Right renal cortex interstitium (tissue), 3 donors: Measurements from ENCODE around the gene STUM. TPM values are rescaled to one million over a fixed set of nuclear protein-coding genes. Genes with fewer than 3 reads are reported as not detected.
"Not testable (repeated sequence)": the region's sequence is repeated elsewhere in the genome, so short reads cannot be mapped to it uniquely, and the experiment has no call there.

Experiments
- DNase-seq, 3 donors: peaks; one replicate each; pipeline ENCODE4 v3.0.0-alpha.2; 2013; ENCODE audit warnings: low read depth in 3 of 3, low spot score in 2 of 3
- polyA plus RNA-seq, 3 donors: library from polyadenylated mRNA; unstranded; fragments of 120-200 nt; gene quantifications; one replicate each; pipeline ENCODE4 v1.2.1, GENCODE V29; 2013; ENCODE audit not compliant: insufficient read length in 3 of 3

The STUM gene, protein sequence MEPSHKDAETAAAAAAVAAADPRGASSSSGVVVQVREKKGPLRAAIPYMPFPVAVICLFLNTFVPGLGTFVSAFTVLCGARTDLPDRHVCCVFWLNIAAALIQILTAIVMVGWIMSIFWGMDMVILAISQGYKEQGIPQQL
- 1 to 10 TPM in 1 of 3 donors, under 1 TPM in 2; 0.86 to 1.2 (median 0.94) TPM for polyA plus RNA-seq

DNA sequence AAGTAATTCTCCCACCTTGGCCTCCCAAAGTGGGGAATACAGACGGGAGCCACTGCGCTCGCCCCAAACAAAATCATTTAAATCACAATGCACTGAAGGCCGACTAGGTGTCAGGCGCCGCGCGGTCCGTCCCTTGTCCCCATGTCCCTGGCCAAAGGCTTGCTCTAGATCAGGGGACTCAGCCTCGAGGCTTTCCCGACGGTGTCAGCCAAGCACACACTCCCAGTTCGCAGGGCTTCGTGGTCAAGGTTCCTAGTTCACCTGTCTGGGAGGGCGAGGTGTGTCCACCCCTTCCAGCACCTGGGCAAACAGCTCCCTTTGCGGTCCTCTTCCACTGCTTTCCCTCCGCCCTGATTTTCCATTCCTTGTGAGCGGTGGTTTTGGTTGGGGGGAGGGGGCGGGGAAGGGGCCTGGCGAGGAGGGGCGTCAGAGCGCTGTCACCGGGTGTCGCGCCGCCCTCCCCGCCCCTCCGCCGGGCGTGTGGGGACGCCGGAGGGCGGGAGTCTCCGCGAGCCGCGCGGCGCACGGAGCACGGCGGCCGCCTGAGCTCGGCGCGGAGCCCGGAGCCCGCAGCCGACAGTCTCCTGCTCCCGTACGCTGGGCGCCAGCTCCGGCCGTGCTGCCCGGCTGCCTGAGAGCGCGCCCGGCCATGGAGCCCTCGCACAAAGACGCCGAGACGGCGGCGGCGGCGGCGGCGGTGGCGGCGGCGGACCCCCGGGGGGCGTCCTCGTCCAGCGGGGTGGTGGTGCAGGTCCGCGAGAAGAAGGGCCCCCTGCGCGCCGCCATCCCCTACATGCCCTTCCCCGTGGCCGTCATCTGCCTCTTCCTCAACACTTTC, at the start of gene STUM:
TSS of gene STUM (plus strand) at position 509 of the 838 bp plus-strand sequence. CDS start at position 650, 141 bp downstream.
- DNase-seq, result no peak

DNA sequence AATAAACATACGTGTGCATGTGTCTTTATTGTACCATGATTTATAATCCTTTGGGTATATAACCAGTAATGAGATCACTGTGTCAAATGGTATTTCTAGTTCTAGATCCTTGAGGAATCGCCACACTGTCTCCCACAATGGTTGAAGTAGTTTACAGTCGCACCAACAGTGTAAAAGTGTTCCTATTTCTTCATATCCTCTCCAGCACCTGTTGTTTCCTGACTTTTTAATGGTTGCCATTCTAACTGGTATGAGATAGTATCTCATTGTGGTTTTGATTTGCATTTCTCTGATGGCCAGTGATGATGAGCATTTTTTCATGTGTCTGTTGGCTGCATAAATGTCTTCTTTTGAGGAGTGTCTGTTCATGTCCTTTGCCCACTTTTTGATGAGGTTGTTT, 48.9 kb upstream of the STUM start:
- not testable (repeated sequence) for DNase-seq

DNA sequence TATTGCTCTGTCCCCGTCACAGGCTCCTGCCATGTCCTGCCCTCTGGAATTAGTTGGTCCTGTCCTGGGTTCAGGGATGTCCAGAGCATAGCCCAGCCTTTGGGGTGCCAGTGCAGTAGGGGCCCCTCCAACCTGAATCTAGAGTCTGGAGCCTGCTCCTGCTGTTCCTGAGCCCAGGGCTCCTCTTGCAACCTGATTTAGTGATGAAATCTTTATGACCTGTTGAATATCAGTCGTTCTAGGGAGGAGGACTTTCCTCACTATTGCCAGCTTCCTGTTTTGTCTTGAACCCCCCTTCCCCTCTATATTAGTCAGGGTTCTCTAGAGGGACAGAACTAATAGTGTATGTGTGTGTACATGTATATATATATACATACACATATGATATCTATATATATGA, 42.5 kb upstream of the STUM start:
- no peak for DNase-seq

DNA sequence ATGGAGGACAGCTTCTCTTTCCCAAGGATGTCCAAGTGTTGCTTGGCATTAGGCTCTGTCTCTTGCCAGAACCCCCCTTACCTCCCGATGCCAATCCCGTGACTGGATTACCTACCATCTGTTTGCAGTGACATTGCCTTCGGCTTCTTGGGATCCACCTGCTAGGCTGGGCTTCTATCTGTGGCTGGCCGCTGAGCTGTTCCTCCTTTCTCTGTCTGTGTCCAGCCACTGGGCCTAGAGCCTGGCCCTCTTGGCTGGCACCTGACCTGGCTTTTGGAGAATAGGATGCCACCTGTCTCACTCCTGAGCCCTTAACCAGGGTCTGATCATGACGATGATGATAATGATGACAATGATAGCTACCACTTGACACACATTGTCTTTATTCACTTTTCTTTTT, 41.6 kb upstream of the STUM start:
- DNase-seq, result no peak

DNA sequence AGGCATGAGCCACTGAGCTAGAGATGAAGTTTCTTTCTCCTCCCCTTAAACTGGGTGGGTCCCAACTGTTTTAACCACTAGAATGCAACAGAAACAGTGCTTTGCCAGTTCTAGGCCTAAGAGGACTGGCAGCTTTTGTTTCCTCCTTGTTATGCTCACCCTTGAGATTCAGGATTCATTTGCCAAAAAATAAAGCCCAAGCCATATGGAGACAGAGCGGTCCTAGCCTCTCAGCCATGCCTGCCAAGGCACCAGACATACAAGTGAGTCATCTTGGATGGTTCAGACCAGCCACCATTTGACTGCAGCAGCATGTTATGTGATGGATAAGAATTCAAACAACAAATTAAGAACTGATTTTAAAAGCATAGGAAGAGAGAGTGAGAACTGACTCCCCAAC, 38.1 kb upstream of the STUM start:
- DNase-seq, result no peak

DNA sequence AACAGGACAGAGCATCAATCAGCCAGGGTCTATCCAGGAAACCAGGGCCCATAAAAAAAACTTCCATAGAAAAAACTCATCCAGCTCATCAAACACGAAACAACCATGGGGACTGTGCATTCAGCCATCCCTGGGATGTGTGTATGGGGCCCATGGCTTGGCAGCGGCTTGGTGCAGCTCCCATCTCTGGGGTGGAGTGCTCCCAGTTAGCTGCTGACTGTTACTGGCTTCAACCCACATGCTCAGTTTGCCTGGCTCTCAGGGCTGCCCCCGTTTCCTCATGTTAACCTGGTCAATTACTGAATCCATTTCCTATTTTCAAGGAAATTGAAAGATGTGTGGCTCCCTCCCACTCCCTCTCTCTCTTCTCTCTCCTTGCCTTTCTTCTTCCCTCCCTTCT, 37.3 kb upstream of the STUM start:
- no peak for DNase-seq

DNA sequence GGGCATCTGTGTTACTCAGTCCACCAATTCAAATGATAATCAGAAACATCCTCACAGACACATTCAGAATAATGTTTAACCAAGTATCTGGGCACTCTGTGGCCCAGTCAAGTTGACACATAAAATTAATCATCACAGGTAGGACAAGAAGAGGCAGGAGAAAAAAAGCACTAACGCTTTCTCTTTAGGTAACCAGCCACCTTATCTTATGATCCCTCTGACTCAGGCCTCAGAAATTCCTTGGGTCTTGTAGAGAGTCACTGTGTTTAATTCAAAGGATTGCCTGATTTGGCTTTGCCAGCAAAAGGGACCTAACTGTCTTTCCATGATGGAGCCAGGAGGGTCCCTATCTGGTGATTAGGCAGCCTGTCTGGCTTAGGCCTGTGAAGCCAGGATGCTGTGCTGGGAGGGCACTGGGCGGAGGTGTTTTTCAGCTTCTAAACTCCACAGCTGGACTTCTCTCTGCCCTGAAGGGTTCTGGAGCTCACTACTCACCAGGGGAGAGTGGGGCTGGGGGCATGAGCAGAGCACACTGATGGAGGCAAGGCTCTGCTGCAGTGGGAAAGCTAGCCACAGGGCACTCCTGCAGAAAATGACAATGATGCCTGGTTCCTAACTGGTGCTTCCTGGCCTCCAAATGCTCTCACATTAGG, 36.4 kb upstream of the STUM start:
- DNase-seq, result no peak

DNA sequence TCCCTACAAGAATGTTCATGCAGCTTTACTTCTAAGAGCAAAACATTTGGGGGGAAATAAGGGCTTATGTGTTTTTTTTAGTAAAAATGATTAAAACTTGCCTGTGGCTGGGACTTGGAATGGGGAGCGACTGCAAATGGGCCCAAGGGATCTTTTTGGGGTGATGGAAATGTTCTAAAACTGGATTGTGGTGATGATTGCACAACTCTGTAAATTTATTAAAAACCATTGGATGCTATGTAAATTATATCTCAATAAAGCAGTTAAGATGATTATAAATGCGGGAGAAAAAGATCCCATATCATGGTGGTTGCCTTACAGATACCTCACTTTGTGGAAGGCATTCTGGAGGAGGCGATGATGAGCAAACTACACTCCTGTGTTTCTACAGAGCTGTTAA, 30.2 kb upstream of the STUM start:
- DNase-seq, result no peak

DNA sequence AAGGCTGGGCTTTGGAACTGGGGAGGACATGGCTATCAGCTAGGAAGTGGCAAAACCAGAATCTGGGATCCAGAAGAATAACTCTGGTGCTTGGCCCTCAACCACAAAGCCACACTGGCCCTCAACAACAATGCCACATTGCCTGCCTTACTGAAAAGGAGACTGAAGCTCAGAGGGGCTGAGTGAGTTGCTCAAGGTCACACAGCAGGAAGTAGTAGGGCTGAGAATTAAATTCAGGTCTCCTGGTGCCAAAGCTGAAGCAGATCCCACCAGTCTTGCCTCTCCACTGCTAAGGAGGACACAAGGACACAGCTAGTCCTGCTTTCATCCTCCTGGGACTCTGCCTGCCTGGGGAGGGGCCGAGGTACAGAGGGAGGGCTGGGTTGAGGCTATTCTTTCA, 29.4 kb upstream of the STUM start:
- DNase-seq, result no peak

DNA sequence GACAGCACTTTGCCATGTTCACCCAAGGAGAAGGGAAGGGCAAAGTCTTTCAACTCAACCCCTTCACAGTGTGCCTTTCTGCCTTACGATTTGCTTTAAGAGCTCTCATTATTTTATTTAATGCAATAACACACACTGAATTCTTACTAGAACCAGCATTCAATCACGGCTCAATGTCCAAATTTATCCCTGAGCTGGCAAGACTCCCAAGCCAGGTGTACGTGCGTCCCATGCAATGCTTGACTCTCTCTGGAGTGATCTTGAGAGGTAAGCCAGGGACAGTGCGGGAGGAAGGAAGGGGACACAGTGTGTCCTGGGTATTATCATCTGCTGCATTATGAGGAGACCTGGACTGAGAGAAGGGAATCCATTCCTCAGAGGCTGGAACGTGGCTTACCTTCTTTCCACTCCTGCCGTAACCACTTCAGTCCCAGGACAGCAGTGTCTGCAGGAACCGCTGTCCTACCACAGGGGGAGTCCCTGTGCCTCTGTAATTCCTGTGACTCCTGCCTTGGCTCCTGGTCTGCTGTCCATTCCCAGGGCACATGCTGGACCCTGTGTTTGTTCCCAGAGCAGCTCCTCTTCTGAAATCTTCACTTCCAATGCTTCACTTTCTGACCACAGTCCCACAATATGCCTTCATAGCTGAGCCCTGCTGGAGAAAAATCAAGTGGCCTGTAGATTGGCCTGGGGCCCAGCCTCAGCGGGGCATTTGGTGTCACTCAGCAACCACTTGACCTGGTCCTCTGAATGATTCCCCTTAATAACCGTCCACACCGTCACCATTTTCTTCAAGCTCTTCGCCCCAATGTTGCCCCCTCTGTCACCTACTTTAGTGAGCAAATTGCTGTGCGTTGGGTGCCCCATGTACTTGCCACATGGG, 28.6 kb upstream of the STUM start:
- DNase-seq, result no peak

DNA sequence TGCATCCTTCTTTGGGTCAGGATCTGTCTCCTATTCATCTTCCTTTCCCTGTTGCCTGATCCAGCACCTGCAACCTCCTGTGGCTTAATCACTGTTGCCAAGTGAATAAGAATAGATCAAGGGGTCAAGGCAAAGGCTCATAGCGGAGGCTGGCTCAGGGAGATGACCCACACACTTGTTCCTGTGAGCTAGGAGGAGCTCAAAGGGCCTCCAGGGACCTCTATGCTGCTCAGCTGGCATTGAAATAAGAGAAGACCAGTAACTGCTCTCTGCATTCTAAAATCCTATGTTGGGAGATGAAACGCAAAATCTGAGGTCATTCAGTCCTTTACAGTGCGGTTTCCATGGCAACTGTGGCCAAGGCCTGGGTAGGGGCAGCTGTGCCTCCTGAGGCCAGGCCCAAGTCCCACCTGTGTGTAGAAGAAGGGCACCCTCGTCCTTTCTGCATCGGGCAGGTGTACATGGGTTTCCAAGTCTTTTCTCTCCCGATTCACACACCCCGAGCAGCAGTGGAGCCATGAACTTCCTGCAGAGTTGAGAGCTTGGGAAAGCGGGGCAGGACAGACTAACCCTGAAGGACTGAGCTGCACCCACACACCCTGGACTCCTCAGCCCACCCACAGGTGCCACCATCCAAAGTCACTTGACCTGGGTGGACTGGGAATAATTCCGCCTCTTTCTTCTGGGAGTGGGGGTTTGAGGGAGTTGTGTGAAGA, 27.8 kb upstream of the STUM start:
- DNase-seq, result no peak

DNA sequence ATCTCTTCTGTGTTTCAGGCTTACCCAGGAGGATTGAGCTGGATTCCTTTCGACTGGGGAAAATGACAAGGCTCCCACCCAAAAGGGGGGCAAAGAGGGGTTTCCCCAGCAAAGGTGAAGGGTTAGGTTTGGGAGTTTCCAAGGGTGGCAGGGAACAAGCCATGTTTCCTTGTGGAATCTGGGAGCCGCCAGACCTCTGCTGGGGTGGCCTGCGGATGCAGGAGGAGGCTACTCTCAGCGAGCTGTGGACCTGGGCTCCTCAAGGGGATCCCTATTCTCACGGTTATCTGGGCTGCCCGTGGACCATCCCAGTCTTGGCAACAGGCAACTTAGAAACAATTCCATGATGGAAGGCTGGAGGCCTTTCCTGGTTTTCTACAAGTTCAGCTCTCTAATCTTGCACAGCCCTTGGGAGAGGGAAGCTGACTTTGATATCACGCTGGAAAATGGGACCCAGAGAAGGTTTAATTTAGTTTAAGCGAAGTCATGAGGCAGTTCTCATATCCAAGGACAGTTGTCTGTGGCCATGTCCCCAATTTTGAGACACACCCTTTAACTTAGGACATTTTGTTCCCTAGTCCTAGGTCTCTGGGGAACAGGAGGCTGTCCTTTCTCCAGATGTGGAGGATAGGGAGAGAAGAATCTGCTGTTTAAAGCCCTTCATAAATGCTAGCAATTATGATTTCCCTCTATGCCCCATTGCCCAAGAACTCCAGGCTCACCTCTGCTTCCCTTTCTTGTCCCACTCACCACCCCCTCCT, 24.7 kb upstream of the STUM start:
- DNase-seq, result no peak

DNA sequence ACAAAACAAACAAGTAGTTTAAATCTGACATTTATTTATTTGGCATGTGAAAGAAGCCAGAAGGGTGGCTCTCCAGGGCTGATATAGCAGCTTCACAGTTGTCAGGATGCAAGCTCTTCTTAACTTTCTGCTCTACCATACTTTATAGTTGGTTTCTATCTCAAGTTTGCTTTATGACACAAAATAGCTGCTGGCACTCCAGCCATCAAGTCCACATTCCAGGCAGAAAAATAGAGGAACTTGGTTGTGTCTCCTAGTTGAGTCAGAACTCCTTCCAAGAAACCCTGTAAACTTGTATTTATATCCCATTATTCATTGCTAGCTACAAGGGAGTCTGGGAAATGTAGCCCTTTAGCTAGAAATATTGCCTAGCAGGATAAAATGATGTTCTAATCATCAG, 24.0 kb upstream of the STUM start:
- no peak for DNase-seq

DNA sequence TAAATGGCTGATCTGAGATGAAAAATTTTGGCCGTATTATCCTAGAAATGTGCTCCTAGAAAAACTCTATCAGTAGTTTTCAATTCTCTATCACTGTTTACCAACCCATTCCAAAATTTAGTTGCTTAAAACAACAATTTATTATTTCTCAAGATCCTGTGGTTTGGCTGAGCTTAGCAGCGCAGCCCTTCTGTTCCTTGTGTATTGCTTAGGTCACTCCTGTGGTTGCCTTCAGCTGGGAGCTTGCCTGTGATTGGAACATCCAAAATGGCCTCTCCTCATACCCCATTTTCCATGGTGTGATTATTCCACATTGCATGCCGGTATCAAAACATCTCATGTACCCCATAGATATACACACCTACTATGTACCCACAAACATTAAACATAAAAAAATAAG, 22.8 kb upstream of the STUM start:
- DNase-seq, result no peak

DNA sequence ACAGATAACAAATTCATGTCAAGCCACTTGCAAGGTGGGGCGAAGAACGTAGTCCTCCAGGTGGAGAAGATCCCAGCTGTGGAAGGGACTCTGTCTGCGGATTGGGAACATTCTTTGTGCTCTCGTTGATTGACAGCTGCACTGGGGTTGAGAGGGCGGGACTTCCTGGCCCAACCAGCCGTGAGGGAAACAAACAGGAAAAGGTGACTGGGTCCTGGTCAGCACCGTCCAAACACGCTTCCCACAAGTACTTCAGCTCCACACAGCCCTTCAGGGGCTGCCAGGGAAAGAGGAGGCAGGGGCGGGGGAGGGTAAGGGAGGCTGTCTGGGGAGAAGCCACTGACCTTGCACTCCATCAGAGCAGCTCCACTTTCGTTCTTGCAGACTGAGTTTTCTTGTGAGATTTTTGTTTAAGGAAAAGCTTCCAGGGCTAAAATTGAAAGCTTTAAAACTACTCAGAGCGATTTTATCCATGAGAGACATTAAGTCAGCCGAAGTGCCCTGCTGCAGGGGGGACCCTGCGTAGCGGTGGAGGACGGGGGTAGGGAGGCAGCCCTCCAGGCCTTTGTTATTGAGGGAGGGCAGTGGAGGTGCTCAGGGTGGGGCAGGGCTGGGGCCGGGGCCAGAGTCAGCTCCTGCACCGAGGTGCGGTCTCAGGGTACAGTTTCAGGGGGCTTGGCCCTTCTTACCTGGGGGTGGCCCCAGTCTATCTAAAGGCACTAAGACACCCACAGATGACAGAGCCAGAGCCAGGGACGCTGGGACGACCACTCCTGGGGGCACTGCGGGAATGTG, 21.6 kb upstream of the STUM start:
- no peak for DNase-seq

DNA sequence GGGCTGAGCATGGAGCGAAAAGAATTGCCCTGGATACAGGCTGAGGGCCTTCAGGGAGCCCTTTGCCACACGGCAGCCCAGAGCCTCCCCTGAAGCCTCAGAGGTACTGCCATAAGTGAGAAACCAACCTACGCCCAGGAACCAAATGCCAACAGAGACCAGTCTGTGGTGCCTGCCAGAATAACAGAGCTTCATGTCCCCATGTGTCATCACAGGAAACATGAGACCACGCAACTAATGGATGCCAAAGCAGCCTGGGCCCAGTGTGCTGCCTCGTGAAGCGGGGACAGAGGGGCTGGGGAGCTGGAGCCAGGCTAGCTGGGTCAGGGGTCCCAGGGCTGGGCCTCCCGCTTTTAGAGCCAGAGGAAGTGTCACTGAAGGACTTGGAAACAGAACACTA, 18.7 kb upstream of the STUM start:
- no peak for DNase-seq

DNA sequence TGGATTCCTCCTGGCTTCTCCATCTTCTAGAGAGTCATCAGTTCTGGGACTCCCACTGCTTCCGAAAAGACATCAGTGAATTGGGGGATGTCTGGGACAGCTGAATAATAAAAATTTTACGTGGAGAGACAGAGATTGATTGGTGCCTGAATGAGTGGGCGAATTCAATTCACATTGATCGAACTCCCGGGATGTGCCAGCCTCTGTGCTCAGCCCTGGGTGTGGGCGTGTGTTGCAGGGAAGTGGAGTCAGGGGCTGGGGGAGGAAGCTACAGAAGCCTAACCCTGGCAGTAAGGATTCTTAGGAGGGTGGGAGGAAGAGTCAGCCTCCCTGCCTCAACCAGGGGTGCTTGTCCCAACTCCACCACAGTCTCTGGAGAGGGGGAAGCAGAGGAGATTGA, 18.0 kb upstream of the STUM start:
- no peak for DNase-seq

DNA sequence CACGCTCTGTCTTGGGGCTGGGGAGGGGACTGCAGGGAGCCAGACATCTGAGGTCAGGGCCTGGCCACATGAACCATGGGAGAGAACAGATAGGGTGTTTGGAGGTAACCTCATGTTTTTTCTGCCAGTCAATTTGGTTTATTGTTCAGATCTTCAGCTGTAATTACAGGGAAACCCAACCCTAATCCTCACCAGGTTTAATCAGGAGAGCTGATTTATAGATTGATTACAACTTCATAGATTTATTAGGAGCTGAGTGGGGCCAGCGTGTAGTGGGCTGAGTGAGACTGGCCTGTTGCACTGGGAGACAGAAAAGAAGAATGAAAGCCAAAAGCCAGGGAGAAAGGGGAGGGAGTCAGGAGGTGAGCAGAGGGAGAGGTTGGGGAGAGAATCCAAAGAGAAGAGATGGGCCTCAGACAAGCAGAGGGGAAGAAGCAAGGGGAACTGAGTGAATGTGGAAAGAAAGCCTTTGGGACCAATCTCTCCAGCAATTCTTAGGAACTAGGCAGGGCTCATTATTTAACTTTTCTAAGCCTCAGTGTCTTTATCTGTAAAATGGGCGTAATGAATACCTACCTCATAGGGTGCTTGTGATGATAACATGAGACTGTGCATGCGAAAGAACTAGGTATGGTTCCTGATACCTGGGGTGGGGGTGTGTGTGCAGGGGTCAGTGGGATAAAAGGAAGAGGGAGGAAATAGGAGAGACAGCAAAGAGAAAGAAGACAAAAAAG, 17.0 kb upstream of the STUM start:
- DNase-seq, result no peak
